Measurements from ENCODE around the gene CREB3L2.

GRCh38 chr7:137916564-137916963 is 85.3 kb downstream of the CREB3L2 start:
- TF ChIP-seq EZH2 (IDR thresholded peaks at IDR 0.05) = no peak
- TF ChIP-seq CTCF (IDR thresholded peaks at IDR 0.05 in 2 of 3, conservative IDR thresholded peaks at IDR 0.05 in 1 of 3; ENCODE audit: borderline replicate concordance in 1 of 3, insufficient read depth in 1 of 3, low read depth in 2 of 3, low read length in 2 of 3) = no peak
- no peak for TF ChIP-seq ZFX (IDR thresholded peaks at IDR 0.05)
- no peak for TF ChIP-seq FOSL1 (IDR thresholded peaks at IDR 0.05; ENCODE audit: low read depth)
- TF ChIP-seq EZH2phosphoT487 (IDR thresholded peaks at IDR 0.05; ENCODE audit: borderline replicate concordance) = no peak
- no peak for TF ChIP-seq POLR2A (IDR thresholded peaks at IDR 0.05; ENCODE audit: borderline replicate concordance, extremely low read depth, insufficient read depth, insufficient read length)
- TF ChIP-seq ELF1 (IDR thresholded peaks at IDR 0.05; ENCODE audit: borderline replicate concordance, low read depth) = no peak
- TF ChIP-seq SP1 (IDR thresholded peaks at IDR 0.05; ENCODE audit: low read depth) = no peak
- no peak for TF ChIP-seq POLR2AphosphoS5 (IDR thresholded peaks at IDR 0.05; ENCODE audit: low read depth, low read length)
- TF ChIP-seq SIN3A (IDR thresholded peaks at IDR 0.05; ENCODE audit: low read depth) = no peak

Measured in HCT116 (cell line).